ENCODE results near the gene FKBP10. TPM values are rescaled to one million over a fixed set of nuclear protein-coding genes. Genes with fewer than 3 reads are reported as not detected.

The FKBP10 gene, protein sequence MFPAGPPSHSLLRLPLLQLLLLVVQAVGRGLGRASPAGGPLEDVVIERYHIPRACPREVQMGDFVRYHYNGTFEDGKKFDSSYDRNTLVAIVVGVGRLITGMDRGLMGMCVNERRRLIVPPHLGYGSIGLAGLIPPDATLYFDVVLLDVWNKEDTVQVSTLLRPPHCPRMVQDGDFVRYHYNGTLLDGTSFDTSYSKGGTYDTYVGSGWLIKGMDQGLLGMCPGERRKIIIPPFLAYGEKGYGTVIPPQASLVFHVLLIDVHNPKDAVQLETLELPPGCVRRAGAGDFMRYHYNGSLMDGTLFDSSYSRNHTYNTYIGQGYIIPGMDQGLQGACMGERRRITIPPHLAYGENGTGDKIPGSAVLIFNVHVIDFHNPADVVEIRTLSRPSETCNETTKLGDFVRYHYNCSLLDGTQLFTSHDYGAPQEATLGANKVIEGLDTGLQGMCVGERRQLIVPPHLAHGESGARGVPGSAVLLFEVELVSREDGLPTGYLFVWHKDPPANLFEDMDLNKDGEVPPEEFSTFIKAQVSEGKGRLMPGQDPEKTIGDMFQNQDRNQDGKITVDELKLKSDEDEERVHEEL
- 229 and 408 TPM in 2 replicates for total RNA-seq

DNA sequence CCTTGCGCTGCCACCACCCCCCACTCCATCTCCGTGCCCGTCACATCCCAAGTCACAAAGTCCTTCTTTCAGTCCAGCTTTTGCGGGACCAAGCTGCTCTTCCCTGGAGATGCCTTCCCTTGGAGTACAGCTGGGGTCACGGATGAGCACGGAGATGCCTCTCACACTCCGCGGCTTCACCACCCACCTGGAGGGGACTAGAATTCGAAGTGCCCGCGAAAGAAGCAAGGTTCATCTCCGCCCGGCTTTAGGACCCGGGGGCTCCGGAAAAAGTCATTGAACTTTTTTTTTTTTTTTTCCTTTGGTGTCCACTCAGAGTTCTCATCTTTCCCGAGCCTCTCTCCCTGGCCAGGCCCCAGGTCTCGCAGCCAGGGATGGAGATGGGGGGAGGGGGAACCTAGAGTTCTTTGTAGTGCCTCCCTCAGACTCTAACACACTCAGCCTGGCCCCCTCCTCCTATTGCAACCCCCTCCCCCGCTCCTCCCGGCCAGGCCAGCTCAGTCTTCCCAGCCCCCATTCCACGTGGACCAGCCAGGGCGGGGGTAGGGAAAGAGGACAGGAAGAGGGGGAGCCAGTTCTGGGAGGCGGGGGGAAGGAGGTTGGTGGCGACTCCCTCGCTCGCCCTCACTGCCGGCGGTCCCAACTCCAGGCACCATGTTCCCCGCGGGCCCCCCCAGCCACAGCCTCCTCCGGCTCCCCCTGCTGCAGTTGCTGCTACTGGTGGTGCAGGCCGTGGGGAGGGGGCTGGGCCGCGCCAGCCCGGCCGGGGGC, at the start of gene FKBP10:
TSS of gene FKBP10 (plus strand) at position 624 of the 771 bp plus-strand sequence. CDS start at position 655, 31 bp downstream.

DNA sequence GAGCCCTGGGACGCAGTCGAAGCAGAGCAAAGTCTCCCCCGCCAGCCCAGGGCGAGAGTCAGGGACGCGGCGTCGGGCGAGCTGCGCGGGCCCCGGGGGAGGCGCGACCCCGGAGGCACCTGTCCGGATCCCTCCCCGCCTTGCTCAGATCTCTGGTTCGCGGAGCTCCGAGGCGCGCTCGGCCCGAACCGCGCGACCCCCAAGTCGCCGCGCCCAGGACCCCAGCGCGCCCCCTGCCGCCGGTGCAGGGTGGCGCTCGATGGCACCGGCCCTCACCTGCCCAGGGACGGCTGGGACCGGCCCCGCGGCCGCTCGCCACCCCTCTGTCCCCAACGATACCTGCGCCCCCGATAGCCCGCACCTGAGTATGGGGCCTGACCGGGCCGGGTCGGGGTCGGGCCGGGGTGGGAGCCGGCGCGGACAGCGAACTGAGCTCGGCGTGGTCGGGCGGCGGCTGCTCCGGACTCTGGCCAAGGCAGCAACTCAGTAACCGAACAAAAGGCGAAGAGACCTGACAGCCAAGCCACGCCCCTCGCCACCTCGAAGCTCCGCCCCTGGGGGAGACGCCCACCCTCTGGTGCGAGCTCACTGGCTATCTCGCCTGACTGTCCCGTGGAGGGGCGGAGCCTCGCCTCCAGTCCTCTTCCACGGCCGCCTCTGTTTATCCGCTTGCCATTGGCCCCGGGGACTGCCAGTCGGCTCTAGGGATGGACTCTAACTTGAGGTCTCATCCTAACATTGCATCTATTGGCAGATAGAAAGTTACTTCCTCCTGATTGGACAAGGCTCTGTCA, 26.4 kb upstream of the FKBP10 start, which contains the start of gene JUP:
TSS of gene JUP (minus strand) at position 485 of the 794 bp plus-strand sequence. CDS start 14,857 bp downstream, outside the sequence.

DNA sequence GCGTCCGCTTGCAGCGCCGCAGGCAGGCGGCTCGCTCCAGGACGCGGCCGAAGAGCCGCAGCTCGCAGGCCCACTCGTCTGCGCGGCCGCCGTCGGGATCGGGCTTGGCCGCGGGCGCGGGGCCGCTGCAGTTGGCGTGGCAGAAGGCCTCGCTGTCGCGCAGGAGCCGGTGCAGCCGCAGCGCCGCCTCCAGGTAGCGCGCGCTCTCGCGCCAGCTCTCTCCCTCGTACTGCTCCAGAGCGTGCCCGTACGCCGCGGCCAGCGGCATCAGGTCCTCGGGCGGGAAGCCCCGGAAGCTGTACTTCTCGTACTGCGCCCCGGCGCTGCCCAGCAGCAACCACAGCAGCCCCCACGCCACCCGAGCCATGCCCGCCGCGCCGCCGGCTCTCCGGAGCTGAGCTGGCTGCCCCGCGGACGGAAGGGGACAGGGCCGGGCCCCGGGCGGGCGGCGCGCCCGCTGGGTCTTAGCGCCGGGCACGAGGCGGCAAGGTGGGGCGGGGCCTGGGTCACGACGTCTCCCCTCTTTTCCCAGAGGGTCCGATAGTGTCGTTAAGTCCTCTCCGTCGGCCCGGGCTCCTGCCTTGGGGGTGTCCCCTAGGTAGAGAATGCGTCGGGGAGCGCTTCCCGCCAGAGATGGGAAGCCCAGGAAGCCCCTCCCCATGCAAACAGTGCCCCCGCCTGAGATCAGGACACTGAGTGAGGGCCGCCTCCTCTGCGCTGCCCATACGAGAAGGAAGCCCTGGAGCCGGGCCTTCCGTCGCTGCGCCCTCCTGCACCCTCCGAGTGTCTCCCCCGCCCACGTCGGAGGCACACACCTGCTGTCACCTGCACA, 1.0 kb upstream of the FKBP10 start, which contains the start of gene P3H4:
TSS of gene P3H4 (minus strand) at position 401 of the 832 bp plus-strand sequence. CDS start at position 367, 34 bp downstream.

DNA sequence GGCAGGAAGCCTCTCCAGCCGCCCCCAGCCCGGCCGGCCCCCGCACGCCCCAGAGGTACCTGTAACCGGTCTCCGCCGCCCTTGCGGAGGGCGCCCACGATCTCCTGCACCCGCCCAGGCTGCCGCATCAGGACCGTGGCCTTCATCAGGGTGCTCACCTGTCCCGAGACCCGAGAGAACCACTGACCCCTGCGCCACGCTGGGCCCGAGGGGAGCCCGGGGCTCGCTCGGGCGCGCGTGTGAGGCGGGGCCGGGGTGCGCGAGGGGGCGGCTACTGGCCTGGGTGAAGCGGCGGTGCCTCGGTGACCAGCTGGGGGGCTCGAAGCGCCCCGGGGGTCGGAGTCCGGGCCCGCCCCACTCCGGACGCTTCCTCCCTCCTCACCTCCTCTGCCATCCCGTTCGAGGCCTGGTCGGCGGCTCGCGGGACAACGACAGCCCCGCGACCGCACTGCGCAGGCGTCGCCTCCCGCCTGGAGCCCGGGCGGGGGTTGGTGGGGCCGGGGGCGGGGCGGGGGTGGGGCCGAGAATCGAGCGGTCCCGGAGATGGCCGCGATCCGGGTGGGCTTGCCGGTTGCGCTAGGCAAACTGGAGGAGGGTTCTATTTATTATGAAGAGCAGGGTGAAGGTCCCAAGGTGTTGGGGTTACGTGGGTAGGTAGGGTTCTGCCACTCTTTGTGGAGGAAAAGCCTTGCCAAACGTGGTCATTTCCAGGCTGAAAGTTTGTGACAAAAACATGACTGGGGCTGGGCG, 23.2 kb downstream of the FKBP10 start, which contains the start of gene NT5C3B:
TSS of gene NT5C3B (minus strand) at position 433 of the 750 bp plus-strand sequence. CDS start at position 394, 39 bp downstream.

DNA sequence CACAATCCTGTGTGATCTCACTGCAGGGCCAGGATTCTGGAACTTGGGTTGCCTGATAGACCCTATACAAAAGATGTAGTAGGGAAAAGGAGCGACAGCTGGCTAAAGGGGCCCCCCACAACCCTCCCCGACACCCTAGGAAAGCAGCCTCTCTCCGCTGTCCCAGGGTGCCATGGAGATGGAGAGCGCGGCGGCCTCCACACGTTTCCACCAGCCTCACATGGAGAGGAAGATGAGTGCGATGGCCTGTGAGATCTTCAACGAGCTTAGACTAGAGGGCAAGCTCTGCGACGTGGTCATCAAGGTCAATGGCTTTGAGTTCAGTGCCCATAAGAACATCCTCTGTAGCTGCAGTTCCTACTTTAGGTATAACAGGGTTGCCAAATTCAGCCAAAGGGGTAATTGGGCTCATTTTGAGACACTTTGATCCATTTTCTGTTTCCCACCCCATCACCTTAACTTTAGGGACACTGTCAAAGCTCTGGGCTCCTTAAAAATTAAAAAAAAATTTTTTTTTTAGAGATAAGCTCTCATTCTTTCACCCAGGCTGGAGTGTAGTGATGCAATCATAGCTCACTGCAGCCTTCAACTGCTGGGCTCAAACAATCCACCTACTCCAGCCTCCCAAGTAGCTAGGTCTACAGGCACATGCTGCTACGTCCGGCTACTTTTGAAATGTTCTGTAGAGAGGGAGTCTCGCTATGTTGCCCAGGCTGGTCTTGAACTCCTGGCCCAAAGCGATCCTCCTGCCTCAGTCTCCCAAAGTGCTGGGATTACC, 25.1 kb downstream of the FKBP10 start, which contains the start of gene KLHL10:
TSS of gene KLHL10 (plus strand) at position 65 of the 778 bp plus-strand sequence. CDS start at position 173, 108 bp downstream.

DNA sequence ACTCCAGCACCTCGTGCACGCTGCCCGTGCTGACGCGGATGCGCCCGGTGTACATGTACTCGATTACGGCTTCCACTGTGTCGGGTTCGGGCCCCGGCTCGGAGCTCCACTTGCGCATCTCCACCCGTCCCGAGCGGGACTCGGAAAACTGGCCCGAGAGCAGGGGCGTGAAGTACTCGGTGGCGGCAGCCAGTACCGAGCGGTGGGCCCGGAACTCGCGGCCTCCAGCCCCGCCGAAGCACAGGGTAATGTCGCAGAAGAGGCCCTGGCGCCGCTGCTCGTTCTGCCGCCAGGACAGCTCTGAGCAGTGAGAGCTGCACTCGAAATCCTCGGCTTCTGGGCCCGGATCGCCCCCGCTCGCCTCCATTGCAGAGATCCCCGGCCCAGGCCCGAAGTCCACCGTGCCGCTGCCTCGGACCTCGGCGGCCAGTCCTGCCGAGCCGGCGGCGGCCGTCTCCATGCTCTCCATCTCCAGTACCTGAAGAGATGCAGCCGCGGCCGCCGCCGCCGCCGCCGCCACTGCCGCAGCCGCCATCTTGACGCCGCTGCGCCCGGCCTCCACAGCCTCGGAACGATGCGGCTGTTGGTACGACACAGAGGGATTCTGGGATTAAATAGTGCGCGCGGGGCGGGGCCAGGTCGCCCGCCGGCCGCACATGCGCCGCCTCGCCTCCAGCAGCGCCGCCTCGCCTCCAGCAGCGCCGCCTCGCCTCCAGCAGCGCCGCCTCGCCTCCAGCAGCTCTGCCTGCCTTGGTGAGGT, 52.2 kb downstream of the FKBP10 start, which contains the start of gene KLHL11:
TSS of gene KLHL11 (minus strand) at position 588 of the 760 bp plus-strand sequence. CDS start at position 535, 53 bp downstream.

Other genes starting within 250 kb of the FKBP10 start
- gene KRT9, start 240.9 kb upstream of the FKBP10 start, total RNA-seq, result not detected in 2 replicates
- gene KRT14, start 226.1 kb upstream of the FKBP10 start, total RNA-seq, result 0.38 and 0.56 TPM in 2 replicates
- under 0.01 and 0.28 TPM in 2 replicates for gene KRT16, start 200.2 kb upstream of the FKBP10 start, total RNA-seq
- 1.9 and 7.0 TPM in 2 replicates for gene KRT17, start 188.4 kb upstream of the FKBP10 start, total RNA-seq
- 69.6 and 107 TPM in 2 replicates for gene EIF1, start 124.1 kb upstream of the FKBP10 start, total RNA-seq
- gene GAST, start 100.7 kb upstream of the FKBP10 start, total RNA-seq, result not detected in 2 replicates
- gene HAP1, start 78.4 kb upstream of the FKBP10 start, total RNA-seq, result under 0.01 TPM in 2 replicates
- 10.5 and 14.1 TPM in 2 replicates for gene JUP, start 26.3 kb upstream of the FKBP10 start, total RNA-seq
- 103 and 118 TPM in 2 replicates for gene P3H4, start 1.1 kb upstream of the FKBP10 start, total RNA-seq
- gene NT5C3B, start 23.2 kb downstream of the FKBP10 start, total RNA-seq, result 57.5 and 69.2 TPM in 2 replicates
- gene KLHL10, start 24.8 kb downstream of the FKBP10 start, total RNA-seq, result under 0.01 and 0.28 TPM in 2 replicates
- 31.3 and 47.0 TPM in 2 replicates for gene KLHL11, start 52.4 kb downstream of the FKBP10 start, total RNA-seq
- 184 and 301 TPM in 2 replicates for gene ACLY, start 105.9 kb downstream of the FKBP10 start, total RNA-seq
- gene ODAD4, start 117.6 kb downstream of the FKBP10 start, total RNA-seq, result 0.56 and 0.58 TPM in 2 replicates
- gene CNP, start 153.8 kb downstream of the FKBP10 start, total RNA-seq, result 25.4 and 68.6 TPM in 2 replicates
- gene DNAJC7, start 204.4 kb downstream of the FKBP10 start, total RNA-seq, result 53.3 and 89.9 TPM in 2 replicates
- 27.1 and 42.4 TPM in 2 replicates for gene NKIRAS2, start 207.1 kb downstream of the FKBP10 start, total RNA-seq
- under 0.01 and 0.28 TPM in 2 replicates for gene C17orf113, start 237.6 kb downstream of the FKBP10 start, total RNA-seq